GM12873 (cell line): ENCODE data around the gene ZNF76.

Experiments
- CTCF ChIP-seq: IDR thresholded peaks from 2 replicates; pipeline ENCODE4 v1.5.1; 2012; ENCODE audit warnings: low read depth, mild to moderate bottlenecking, moderate library complexity, low read length, control low read depth; ENCODE audit not compliant: insufficient read depth; ENCODE audit errors: missing control alignments

The ZNF76 gene

GRCh38 chr6:35259194-35259947 lies at the start of gene ZNF76:
Gene ZNF76, plus strand, starts transcription at chr6:35259735. Its CDS starts 21,417 bp downstream, at chr6:35281152.
- TF ChIP-seq CTCF: no peak

DNA sequence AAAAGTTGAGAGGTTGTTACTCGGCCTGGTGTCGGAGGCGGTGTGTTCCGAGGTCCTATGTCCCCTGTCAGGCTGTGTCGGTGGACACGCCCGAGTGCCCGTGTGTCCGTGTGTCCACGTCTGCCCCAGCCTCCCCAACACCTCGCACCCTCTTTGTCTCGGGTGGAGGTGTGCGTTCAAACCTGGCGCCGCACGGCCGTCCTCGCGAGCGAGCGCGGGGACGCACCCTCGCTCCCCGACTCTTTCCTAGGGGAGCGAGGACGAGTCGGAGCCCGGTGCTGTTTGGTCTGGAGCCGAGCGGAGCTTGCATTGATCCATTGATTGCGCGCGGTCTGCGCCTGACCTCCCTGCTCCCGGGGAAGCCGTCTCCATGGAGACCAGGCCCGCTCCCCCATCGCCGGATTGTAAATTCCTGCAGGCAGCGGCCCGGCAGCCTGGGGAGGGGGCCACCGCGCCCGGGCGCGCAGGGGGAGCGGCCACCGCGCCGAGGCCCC lies 46.2 kb upstream of the ZNF76 start:
- TF ChIP-seq CTCF: no peak

DNA sequence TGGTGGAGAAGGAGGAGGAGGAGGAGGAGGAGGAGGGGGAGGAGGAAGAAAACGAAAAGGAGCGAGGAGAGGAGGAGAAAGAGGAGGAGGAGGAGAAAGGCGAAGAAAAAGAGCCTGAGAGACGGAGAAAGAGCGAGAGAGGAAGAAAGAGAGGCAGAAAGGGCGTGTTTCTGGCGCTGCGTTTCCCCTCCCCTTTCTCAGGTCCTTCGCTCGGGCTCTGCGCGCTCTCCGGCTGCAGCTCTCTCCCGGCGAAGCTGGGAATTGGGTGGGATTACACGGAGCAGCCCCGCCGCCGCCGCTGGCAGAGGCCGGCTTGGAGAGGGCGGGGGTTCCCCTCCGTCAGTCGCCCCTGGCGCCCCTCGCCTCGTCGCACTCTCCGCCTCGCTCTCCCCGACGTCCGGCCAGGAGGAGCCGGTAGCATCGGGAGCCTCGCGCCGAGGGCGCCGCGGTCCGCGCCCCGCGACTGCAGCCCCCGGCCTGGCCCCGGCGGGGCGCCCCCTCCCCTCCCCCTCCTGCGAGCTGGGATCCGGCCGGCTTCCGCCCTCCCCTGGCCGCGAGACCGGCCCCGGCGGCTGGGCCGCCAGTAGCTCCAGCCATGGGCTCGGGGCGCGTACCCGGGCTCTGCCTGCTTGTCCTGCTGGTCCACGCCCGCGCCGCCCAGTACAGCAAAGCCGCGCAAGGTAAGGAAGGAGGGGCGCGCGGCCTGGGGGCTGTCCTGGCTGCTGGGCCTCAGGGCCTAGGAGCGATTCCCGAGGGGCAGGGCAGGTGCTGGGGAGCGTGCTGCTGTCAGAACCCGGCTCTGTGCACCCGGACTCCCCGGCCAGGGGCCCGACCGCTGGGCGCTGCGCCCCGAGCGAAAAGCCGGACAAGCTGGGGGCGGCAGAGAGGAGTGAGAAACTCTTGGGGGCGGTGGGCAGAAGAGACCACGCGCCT lies 45.4 kb upstream of the ZNF76 start, which contains the start of gene SCUBE3:
Gene SCUBE3 (plus strand): TSS at position 133 of the 933 bp plus-strand sequence. CDS start 463 bp downstream, at position 596.
- no peak for TF ChIP-seq CTCF

DNA sequence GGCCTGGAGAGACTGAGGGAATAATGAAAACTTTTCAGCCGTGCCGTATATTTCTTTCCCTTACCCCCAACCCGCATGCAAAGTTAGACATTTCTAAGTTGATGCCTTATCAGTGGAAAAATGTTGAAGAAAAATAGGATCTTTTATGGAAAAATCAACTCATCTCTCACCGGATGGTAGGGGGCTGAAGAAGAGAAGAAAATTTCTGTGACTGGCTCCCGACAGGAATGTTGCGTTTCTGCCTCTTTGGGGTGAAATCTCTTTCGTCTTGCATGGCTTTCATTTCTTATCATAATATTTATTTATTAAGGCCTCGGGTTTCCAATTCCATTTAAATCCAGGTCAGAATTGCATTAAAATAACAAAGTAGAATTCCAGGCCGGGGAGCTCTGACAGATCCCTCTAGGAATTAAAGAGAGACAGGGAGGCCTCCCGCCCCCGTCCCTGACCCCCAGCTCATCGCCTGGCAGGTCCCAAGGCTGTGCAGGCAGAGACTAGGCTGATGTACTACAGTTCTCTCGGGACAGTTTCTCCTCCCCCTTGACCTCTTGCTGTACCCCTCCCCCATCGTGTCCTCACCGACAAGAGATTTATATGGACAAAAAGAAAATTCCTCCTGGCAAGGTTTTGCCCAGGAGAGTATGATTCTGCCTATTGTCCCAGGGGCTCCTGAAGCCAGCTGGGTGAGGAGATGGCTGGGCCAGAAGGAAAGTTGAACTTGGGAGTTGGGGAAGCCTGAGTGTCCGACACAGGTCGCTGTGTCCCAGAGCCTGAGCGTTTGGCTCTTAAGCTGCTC lies 44.5 kb upstream of the ZNF76 start:
- TF ChIP-seq CTCF: no peak

GRCh38 chr6:35215665-35216411 lies 43.7 kb upstream of the ZNF76 start:
- no peak for TF ChIP-seq CTCF

DNA sequence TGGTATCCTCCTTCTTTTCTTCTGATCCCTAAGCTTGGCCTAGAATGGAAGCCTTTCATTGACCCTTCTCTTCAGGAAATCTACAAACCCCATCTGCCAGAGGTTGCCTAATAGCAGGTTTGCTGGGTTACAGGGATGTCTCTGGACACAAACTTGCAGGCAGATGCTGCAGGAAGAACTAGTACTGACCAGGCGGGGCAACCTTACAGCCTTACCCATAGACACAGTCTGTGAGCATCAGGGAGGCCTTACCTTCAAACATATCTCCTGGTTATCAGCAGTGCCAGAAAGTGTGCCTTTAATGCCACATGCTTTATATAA lies 43.2 kb upstream of the ZNF76 start:
- no peak for TF ChIP-seq CTCF
